Rectal smooth muscle tissue (tissue), 1 donor: ENCODE measurements around the gene TSPAN18.

Experiments used
- H3K27ac ChIP-seq: one replicate; pipeline ENCODE4 v1.7.0; 2013; ENCODE audit warnings: low read depth, low read length, inconsistent platforms
- H3K27me3 ChIP-seq: one replicate; pipeline ENCODE4 v1.7.0; 2013; ENCODE audit warnings: low read length; ENCODE audit not compliant: control insufficient read depth, insufficient read depth
- H3K36me3 ChIP-seq: one replicate; pipeline ENCODE4 v1.7.0; 2013; ENCODE audit warnings: low read length; ENCODE audit not compliant: control insufficient read depth, insufficient read depth
- H3K4me1 ChIP-seq: one replicate; pipeline ENCODE4 v1.7.0; 2013; ENCODE audit warnings: low read length; ENCODE audit not compliant: control insufficient read depth, insufficient read depth
- H3K4me3 ChIP-seq: one replicate; pipeline ENCODE4 v1.7.0; 2013; ENCODE audit warnings: low read length
- H3K9ac ChIP-seq: one replicate; pipeline ENCODE4 v1.7.0; 2013; ENCODE audit warnings: low read length

TSPAN18 gene

GRCh38 chr11:44936525-44936924, 209.8 kb downstream of the TSPAN18 start:
- Histone ChIP-seq H3K27me3 (no peaks in the 10 kb centered on the region), H3K36me3 (no peaks in the 10 kb centered on the region), H3K27ac (no peak overlapping the region), H3K4me3 (no peak overlapping the region), H3K4me1 (no peaks in the 10 kb centered on the region), H3K9ac (no peak overlapping the region)

DNA sequence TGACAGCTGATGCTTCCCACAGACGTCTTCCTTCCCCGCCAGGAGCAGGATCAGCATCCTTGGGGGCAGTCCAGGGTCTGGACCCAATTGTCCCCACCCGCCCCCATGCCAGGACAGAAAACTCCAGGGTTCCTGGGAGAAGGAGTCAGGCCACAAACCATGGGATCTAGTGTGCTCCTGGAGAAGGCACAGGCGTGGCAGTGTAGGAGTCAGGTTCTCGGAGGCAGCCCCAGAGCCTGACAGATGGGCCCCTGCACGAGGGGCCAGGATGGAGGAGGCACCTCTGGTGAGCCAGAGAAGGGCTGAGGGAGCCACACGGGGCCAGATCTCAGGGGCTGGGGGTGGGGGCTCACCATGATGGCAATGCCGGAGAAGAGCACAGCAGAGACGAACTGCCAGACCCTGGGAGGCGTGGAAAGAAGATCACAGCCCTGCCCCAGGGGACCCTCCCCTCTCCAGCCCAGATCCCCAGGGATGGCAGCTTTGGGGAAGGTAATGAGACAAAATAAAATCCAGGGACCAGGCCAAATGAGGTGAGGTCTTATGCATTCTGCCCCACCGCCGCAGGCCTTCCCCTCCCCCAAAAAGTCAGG, 210.3 kb downstream of the TSPAN18 start:
- Histone ChIP-seq H3K27me3 (no peaks in the 10 kb centered on the region), H3K36me3 (no peaks in the 10 kb centered on the region), H3K4me1 (no peaks in the 10 kb centered on the region), H3K27ac (no peak overlapping the region), H3K9ac (no peak overlapping the region), H3K4me3 (no peak overlapping the region)

DNA sequence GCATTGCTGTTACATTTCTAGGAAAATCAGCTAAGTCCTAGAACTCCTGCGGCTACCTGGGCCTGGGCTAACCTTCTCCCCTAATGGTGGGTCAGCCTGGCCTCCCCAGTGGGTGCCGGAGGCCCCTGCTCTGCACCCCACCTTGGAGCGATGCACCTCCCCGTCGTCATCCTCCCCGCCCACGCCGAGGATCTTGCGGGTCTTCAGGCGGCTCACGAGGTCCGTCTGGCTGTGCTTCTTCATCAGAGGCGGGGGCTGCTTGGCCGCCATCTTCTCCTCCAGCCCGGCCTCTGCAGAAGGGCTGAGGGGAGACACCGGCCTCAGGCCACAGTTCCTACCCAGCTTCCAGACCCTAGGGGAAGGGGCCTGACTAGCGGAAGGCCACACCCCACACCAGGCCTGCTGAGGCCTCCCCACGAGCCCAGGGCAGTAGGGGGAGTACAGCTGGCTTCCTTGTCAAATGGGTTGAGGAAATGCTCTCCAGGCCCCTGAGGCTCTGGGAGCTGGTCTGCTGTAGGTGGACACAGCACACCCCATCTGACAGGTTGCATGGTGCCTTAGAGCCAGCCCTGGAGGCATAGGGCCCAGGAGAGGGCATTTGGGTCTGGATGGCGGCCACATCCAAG, 211.4 kb downstream of the TSPAN18 start:
- no peaks in the 10 kb centered on the region for H3K4me1 ChIP-seq
- no peaks in the 10 kb centered on the region for H3K36me3 ChIP-seq
- H3K9ac ChIP-seq, result no peak overlapping the region
- no peaks in the 10 kb centered on the region for H3K27me3 ChIP-seq
- H3K4me3 ChIP-seq, result no peak overlapping the region
- H3K27ac ChIP-seq, result no peak overlapping the region

DNA sequence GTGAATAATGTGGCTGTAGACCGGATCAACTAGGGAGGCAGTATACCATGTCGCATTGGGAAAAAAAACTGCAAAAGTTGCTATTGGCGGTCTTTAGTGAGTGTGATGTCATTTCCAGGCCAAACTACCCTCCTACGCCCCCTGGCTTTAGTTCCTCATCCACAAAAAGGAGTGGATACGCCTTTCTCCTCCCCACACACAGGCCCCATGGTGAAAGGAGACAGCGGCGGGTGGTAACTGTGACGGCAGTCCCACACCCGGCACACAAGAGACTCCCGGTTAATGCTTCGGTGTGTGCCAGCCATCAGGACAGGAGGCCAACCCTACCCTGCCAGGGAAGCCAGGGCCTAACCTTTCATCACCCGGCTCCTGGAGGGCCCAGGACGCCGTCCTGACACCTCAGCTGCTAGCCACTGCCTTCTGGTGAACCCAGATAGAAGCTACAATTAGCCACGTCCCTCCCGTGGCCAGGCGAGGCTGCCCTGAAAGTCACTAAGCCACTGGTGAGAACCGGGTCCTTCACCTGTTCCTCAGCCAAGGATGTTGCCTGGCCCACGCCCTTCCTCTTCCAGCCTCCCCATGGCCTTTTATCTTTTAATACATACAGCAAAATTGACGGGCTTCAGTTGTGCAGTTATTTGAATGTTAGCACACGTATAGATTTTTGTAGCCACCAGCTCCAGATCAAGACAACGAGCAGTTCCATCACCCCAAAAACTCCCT, 213.1 kb downstream of the TSPAN18 start:
- Histone ChIP-seq H3K36me3 (no peaks in the 10 kb centered on the region), H3K27me3 (no peaks in the 10 kb centered on the region), H3K27ac (no peak overlapping the region), H3K4me3 (no peak overlapping the region), H3K4me1 (no peaks in the 10 kb centered on the region), H3K9ac (no peak overlapping the region)

DNA sequence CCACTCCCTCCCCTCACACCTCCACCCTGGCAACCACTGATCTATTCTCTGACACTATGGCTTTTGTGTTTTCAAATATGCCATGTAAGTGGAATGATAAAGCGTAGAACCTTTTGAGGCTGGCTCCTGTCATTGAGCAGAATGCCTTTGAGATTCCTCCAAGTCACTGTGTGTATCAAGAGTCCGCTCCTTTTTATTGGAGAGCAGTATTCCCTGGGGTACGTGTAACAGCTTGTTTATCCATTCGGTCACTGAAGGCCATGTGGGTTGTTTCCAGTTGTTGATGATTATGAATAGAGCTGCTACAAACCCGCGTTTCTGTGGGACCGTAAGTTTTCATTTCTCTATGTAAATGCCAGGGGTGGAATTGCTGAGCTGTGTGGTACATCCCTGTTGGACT, 213.6 kb downstream of the TSPAN18 start:
- Histone ChIP-seq H3K9ac (no peak overlapping the region), H3K4me1 (no peaks in the 10 kb centered on the region), H3K27ac (no peak overlapping the region), H3K27me3 (no peaks in the 10 kb centered on the region), H3K4me3 (no peak overlapping the region), H3K36me3 (no peaks in the 10 kb centered on the region)

GRCh38 chr11:44940835-44941234, 214.1 kb downstream of the TSPAN18 start:
- H3K27ac ChIP-seq, result no peak overlapping the region

GRCh38 chr11:44941259-44942021, 214.7 kb downstream of the TSPAN18 start:
- Histone ChIP-seq H3K27me3 (no peaks in the 10 kb centered on the region), H3K27ac (no peak overlapping the region), H3K36me3 (no peaks in the 10 kb centered on the region), H3K4me1 (no peaks in the 10 kb centered on the region), H3K4me3 (no peak overlapping the region), H3K9ac (no peak overlapping the region)

More at GRCh38 chr11:44940835-44941234, 214.1 kb downstream of the TSPAN18 start:
- Histone ChIP-seq H3K27me3 (no peaks in the 10 kb centered on the region), H3K9ac (no peak overlapping the region), H3K4me3 (no peak overlapping the region), H3K36me3 (no peaks in the 10 kb centered on the region), H3K4me1 (no peaks in the 10 kb centered on the region)

DNA sequence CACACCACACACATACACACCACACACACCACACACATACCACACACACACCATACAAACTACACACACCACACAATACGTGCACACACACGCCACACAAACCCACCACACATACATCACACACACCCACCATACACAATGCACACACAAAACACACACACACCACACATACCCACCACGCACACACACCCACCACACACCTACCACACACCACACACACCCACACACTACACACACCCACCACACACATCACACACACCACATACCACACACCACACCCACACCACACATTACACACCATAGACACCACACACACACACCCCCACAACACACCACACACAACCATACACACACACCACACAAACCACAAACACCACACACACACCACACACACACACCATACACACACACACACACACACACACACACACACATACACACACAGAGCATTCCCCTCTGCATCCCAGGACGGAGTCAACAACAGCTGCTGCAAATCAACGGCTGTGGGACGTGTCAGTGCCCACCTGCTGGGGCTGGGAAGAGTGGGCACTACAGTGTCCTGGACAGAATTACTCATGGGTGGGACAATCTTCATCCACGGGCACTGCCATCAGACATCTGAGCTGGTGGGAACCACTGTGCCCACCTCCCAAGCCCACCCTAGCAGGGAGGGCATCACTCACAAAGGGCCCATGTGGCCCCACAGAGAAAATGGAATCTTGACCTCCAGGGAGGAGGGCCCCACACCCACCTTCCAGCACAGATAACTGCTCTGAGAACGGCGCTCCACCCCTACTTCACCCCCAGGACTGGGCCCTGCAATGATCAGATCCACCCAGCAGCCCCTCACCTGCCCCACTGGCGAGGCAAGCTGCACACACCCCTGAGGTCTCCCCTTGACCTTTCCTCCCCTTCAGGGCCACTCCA, 215.5 kb downstream of the TSPAN18 start:
- no peaks in the 10 kb centered on the region for H3K4me1 ChIP-seq
- H3K36me3 ChIP-seq, result no peaks in the 10 kb centered on the region
- H3K27ac ChIP-seq, result no peak overlapping the region
- no peak overlapping the region for H3K9ac ChIP-seq
- H3K4me3 ChIP-seq, result no peak overlapping the region
- H3K27me3 ChIP-seq, result no peaks in the 10 kb centered on the region

- H3K27ac ChIP-seq, result no peak overlapping the region
- no peaks in the 10 kb centered on the region for H3K36me3 ChIP-seq
- H3K9ac ChIP-seq, result no peak overlapping the region
- H3K27me3 ChIP-seq, result no peaks in the 10 kb centered on the region
- H3K4me3 ChIP-seq, result no peak overlapping the region
- H3K4me1 ChIP-seq, result no peaks in the 10 kb centered on the region
These were observed 216.4 kb downstream of the TSPAN18 start for GRCh38 chr11:44943118-44943517.

DNA sequence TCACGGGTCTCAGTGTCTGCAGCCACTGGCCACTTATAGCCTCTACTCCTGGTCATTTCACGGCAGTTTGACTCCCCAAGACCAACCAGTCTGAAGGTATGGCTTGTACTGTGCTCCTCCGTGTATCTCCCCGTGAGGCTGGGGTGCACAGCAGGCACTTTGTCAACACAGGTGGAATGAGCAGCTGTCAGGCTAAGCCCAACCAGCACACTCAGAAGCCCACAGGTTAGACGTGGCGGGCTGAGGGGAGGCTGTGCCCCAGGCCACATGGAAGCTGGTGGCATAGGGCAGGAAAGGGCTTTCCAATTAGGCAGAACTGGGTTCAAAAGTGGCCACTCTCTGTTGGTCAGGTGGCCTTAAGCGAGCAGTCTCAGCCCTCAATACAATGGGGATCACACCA, 216.9 kb downstream of the TSPAN18 start:
- no peak overlapping the region for H3K9ac ChIP-seq
- no peak overlapping the region for H3K4me3 ChIP-seq
- no peaks in the 10 kb centered on the region for H3K4me1 ChIP-seq
- no peaks in the 10 kb centered on the region for H3K36me3 ChIP-seq
- H3K27ac ChIP-seq, result no peak overlapping the region
- H3K27me3 ChIP-seq, result no peaks in the 10 kb centered on the region

GRCh38 chr11:44944181-44944852, 217.6 kb downstream of the TSPAN18 start:
- no peak overlapping the region for H3K9ac ChIP-seq
- no peaks in the 10 kb centered on the region for H3K36me3 ChIP-seq
- H3K27ac ChIP-seq, result no peak overlapping the region
- H3K27me3 ChIP-seq, result no peaks in the 10 kb centered on the region
- no peaks in the 10 kb centered on the region for H3K4me1 ChIP-seq
- no peak overlapping the region for H3K4me3 ChIP-seq
